H1 (cell line): ENCODE results near the gene TRAPPC11.

Experiments
- CHD2 ChIP-seq: IDR thresholded peaks from 2 replicates; pipeline ENCODE4 v1.6.1; 2012; ENCODE audit warnings: low read length, improper control_type of control experiment
- CTCF ChIP-seq, 3 experiments: IDR thresholded peaks; 1 replicate in 2 of 3; 2 replicates in 1 of 3; pipeline versions ENCODE4 v1.5.1 to v1.6.1; 2011; ENCODE audit warnings: low read length in 3 of 3, mild to moderate bottlenecking in 3 of 3, inconsistent platforms in 2 of 3, low read depth in 1 of 3, moderate library complexity in 1 of 3; ENCODE audit not compliant: insufficient read depth in 1 of 3; ENCODE audit errors: control extremely low read depth in 1 of 3
- MAX ChIP-seq: IDR thresholded peaks from 2 replicates; pipeline ENCODE4 v1.6.1; 2012; ENCODE audit warnings: inconsistent platforms
- POLR2A ChIP-seq, 2 experiments: IDR thresholded peaks; 1 replicate in 1 of 2; 2 replicates in 1 of 2; pipeline ENCODE4 v1.6.1; 2011; ENCODE audit warnings: low read depth in 2 of 2, low read length in 2 of 2, mild to moderate bottlenecking in 2 of 2; ENCODE audit errors: control extremely low read depth in 1 of 2
- SIN3A ChIP-seq, 2 experiments: IDR thresholded peaks in 1 of 2; conservative IDR thresholded peaks in 1 of 2; 2 replicates each; pipeline ENCODE4 v1.6.1; 2011 to 2012; ENCODE audit warnings: low read length in 2 of 2, improper control_type of control experiment in 1 of 2, low read depth in 1 of 2, mild to moderate bottlenecking in 1 of 2
- TAF1 ChIP-seq: IDR thresholded peaks from 2 replicates; pipeline ENCODE4 v1.6.1; 2011; ENCODE audit warnings: mild to moderate bottlenecking, low read depth, low read length

GRCh38 chr4:183659872-183660242 lies 764 bp downstream of the TRAPPC11 start:
- TF ChIP-seq CTCF (IDR thresholded peaks at IDR 0.05; ENCODE audit: control extremely low read depth in 1 of 3, insufficient read depth in 1 of 3, low read depth in 1 of 3, low read length in 3 of 3) (no peak), POLR2A (IDR thresholded peaks at IDR 0.05; ENCODE audit: control extremely low read depth in 1 of 2, low read depth in 2 of 2, low read length in 2 of 2) (no peak), CHD2 (no peak), SIN3A (conservative IDR thresholded peaks at IDR 0.05 in 1 of 2, IDR thresholded peaks at IDR 0.05 in 1 of 2; ENCODE audit: low read depth in 1 of 2, low read length in 2 of 2) (no peak), TAF1 (no peak), MAX (no peak)
